GM12864 (cell line): ENCODE results near the gene STPG1.
"Not testable (repeated sequence)": the region's sequence is repeated elsewhere in the genome, so short reads cannot be mapped to it uniquely, and the experiment has no call there.

Source experiments
- DNase-seq: peaks from one replicate; pipeline ENCODE4 v3.0.0-alpha.2; 2011; ENCODE audit warnings: low read depth
- H3K4me3 ChIP-seq: 2 replicates; pipeline ENCODE4 v1.5.1; 2011; ENCODE audit warnings: mild to moderate bottlenecking, low read depth, low read length, control low read depth
- CTCF ChIP-seq: IDR thresholded peaks from 2 replicates; pipeline ENCODE4 v1.5.1; 2011; ENCODE audit warnings: low read depth, mild to moderate bottlenecking, moderate library complexity, low read length, control low read depth, inconsistent platforms; ENCODE audit errors: missing control alignments

STPG1 gene

GRCh38 chr1:24451746-24452145 is 38.2 kb upstream of the STPG1 start:
- no peak overlapping the region for H3K4me3 ChIP-seq
- DNase-seq: no peak
- no peak for TF ChIP-seq CTCF

- no peak for TF ChIP-seq CTCF
- no peak overlapping the region for H3K4me3 ChIP-seq
- no peak for DNase-seq
These were observed 37.3 kb upstream of the STPG1 start for GRCh38 chr1:24450857-24451397.

GRCh38 chr1:24450316-24450715 is 36.7 kb upstream of the STPG1 start:
- DNase-seq: no peak
- TF ChIP-seq CTCF: no peak
- H3K4me3 ChIP-seq: no peak overlapping the region

GRCh38 chr1:24446446-24446845 is 32.9 kb upstream of the STPG1 start:
- not testable (repeated sequence) for H3K4me3 ChIP-seq, DNase-seq

- H3K4me3 ChIP-seq: no peak overlapping the region
- DNase-seq: no peak
- no peak for TF ChIP-seq CTCF
These were observed 29.7 kb upstream of the STPG1 start for GRCh38 chr1:24443241-24443656.

- TF ChIP-seq CTCF: no peak
- no peak for DNase-seq
- no peak overlapping the region for H3K4me3 ChIP-seq
These were observed 29.2 kb upstream of the STPG1 start for GRCh38 chr1:24442764-24443163.

- TF ChIP-seq CTCF: no peak
- no peak overlapping the region for H3K4me3 ChIP-seq
- DNase-seq: no peak
These were observed 28.6 kb upstream of the STPG1 start for GRCh38 chr1:24441996-24442668.
